ENCODE data around the gene DCDC2B. TPM values are rescaled to one million over a fixed set of nuclear protein-coding genes. Genes with fewer than 3 reads are reported as not detected.

Gene DCDC2B
- total and polyA plus RNA-seq, 9 of the 15 experiments (the other 6 are each of a cell fraction or from before 2014, with no cell fraction given): not detected

GRCh38 chr1:32180186-32181060, 28.5 kb upstream of the DCDC2B start (continued):
- no peak for TF ChIP-seq ELK1 (CRISPR knock-in tag; IDR thresholded peaks at IDR 0.05)
- no peak for TF ChIP-seq SNIP1 (IDR thresholded peaks at IDR 0.05; ENCODE audit: low read depth)
- TF ChIP-seq RREB1 (CRISPR knock-in tag; IDR thresholded peaks at IDR 0.05): no peak
- no peak for TF ChIP-seq CREB3 (tag; conservative IDR thresholded peaks at IDR 0.05; ENCODE audit: low read depth)
- no peak for TF ChIP-seq FOSL1 (tag; conservative IDR thresholded peaks at IDR 0.05)
- TF ChIP-seq ZMIZ1 (IDR thresholded peaks at IDR 0.05; ENCODE audit: low read depth in 2 of 2, low read length in 2 of 2): no peak
- TF ChIP-seq E2F3 (CRISPR knock-in tag; IDR thresholded peaks at IDR 0.05): no peak
- no peak for TF ChIP-seq BDP1 (IDR thresholded peaks at IDR 0.05; ENCODE audit: insufficient read depth, insufficient read length)
- no peak for TF ChIP-seq ILK (tag; IDR thresholded peaks at IDR 0.05; ENCODE audit: borderline replicate concordance, low read depth)
- TF ChIP-seq ZNF239 (CRISPR knock-in tag; IDR thresholded peaks at IDR 0.05): no peak
- TF ChIP-seq MTA3 (IDR thresholded peaks at IDR 0.05; ENCODE audit: borderline replicate concordance): no peak
- no peak for TF ChIP-seq ZBTB9 (CRISPR knock-in tag; IDR thresholded peaks at IDR 0.05)

All from K562 (cell line).